SK-N-MC (cell line): ENCODE results near the gene PDLIM3.

Source experiments
- EZH2 ChIP-seq: fragments of 200-600 bp; sonication (generic); IDR thresholded peaks from one replicate; pipeline ENCODE4 v1.6.1; 2017; ENCODE audit warnings: antibody characterized with exemption
- FOXP2 ChIP-seq: optimal IDR thresholded peaks from 2 replicates; pipeline ENCODE3; 2011; ENCODE audit warnings: mild to moderate bottlenecking, moderate library complexity; ENCODE audit not compliant: insufficient read depth; ENCODE audit errors: extremely low read length, control extremely low read depth
- POLR2AphosphoS5 ChIP-seq: IDR thresholded peaks from 2 replicates; pipeline ENCODE4 v1.6.1; 2012; ENCODE audit warnings: mild to moderate bottlenecking, low read depth, low read length, borderline replicate concordance

DNA sequence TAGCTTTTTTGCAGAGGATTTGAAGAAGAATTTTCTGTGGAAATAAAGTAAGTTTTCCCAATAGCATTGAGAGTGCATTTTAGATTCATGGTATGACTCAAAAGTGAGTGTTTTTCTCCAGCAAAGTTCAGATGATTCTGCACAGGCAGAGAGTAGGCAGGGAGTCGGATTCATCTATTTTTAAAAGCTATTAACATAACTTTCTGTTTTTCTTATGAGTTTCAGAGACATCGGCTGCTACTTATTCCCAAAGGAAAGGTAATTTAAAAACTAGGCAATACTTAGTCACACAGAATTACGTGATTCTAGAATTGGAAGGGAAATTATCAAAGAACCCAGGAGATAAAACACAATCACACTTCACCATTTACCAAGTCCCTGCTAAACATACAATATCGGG is 68.2 kb downstream of the PDLIM3 start:
- TF ChIP-seq POLR2AphosphoS5 = no peak
- TF ChIP-seq EZH2 = no peak
- TF ChIP-seq FOXP2 = no peak
